SU-DHL-6 (cell line): ENCODE measurements around the gene LMOD1.

Experiments
- EZH2phosphoT487 ChIP-seq: fragments of 200-600 bp; sonication (generic), shearing (Covaris generic); conservative IDR thresholded peaks from 2 replicates; pipeline ENCODE4 v1.6.1; 2018; ENCODE audit warnings: mild to moderate bottlenecking, antibody characterized with exemption, low read length, moderate library complexity, mixed read lengths
- TF ChIP-seq, protein P1 (sequence below): fragments of 200-600 bp; sonication (generic); IDR thresholded peaks from one replicate; pipeline ENCODE4 v1.5.1; 2017; ENCODE audit warnings: antibody characterized with exemption, mild to moderate bottlenecking, low read length, moderate library complexity; ENCODE audit not compliant: insufficient read depth, poor library complexity, severe bottlenecking

GRCh38 chr1:201876148-201876818 lies 70.1 kb downstream of the LMOD1 start:
- TF ChIP-seq, protein P1, sequence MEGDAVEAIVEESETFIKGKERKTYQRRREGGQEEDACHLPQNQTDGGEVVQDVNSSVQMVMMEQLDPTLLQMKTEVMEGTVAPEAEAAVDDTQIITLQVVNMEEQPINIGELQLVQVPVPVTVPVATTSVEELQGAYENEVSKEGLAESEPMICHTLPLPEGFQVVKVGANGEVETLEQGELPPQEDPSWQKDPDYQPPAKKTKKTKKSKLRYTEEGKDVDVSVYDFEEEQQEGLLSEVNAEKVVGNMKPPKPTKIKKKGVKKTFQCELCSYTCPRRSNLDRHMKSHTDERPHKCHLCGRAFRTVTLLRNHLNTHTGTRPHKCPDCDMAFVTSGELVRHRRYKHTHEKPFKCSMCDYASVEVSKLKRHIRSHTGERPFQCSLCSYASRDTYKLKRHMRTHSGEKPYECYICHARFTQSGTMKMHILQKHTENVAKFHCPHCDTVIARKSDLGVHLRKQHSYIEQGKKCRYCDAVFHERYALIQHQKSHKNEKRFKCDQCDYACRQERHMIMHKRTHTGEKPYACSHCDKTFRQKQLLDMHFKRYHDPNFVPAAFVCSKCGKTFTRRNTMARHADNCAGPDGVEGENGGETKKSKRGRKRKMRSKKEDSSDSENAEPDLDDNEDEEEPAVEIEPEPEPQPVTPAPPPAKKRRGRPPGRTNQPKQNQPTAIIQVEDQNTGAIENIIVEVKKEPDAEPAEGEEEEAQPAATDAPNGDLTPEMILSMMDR, result peak; percentile 9
- no peak for TF ChIP-seq EZH2phosphoT487
